Measurements from ENCODE around the gene COL8A1. TPM values are rescaled to one million over a fixed set of nuclear protein-coding genes. Genes with fewer than 3 reads are reported as not detected.

The COL8A1 gene
- 73.3 and 83.3 TPM in 2 replicates for total RNA-seq

DNA sequence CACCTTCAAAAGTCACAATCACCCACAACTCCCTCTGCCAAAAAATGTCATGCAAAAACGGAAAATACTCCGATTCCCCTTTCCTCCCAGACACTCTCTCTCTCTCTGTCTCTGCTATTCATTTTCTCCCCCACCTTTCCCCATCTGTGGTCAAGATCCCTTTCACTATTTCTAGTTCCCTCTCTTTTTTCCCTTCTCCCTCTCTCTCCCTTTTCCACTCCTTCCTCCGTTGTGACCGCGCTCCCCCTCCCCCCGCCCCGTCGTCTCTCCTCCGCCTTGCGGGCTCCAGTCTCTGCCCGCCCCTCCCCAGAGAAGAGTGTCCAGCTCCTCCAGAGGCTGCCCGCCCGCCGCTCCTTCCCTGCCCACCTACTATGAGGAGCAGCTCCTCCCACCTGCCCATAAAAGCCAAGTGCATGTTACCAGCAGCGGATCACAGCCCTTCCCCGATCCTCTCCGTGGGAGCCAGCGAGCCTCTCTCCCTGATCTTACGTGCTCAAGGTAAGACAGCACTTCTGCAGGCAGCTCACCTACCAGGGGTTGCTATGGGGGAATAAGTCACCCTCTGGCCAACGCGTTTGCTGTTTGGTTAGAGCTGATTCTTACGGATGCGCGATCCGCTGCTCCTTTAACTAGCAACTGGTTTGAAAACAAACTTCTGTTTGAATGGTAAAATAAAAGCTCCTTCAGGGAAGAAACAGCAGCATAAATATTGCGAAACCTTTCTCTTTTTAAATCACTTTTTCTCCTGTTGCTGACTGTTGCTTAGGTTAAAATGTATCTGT is at the start of gene COL8A1:
COL8A1 (plus strand) TSS at position 428 of the 782 bp plus-strand sequence. CDS start 152,089 bp downstream, outside the sequence.

DNA sequence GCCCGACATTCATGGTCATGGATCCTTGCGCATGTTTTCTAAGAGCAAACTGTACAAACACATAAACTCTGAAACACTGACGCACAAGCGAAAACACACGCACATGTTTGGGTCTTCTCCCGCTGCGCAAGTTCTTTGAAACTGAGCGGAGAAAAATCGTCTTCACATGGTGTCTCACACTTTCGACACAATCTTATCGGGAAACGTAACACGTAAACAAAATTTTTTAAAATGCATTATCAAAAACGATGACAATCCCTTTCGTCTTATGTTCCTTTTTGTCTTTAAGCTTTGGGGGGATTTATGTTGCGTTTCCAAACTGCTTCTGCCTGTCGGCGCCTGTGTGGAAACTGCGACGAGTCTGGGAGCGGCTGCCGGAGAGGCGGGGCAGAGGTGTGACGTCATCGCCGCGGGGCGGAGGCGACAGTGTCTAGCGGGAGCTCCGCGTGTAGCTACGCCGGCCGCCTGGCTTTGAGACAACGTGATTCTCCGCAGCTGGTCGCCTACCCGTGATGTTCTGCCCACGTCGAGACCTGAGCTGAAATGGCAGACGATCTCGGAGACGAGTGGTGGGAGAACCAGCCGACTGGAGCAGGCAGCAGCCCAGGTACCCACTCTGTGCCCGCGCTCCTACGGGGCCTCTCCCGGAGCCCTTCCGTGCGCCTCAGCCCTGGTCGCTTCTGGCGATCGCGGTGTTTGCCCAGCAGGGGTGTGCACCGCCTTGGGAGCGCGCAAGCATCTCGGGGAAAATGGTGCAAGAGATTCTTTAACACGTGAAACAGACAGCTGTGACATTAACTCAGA is 179.2 kb downstream of the COL8A1 start, which contains the start of gene CMSS1:
CMSS1 (plus strand) TSS at position 426 of the 804 bp plus-strand sequence.

Other genes starting within 250 kb of the COL8A1 start
- 8.6 and 12.1 TPM in 2 replicates for gene CMSS1, start 179.3 kb downstream of the COL8A1 start, total RNA-seq

All from cardiac ventricle fibroblast (primary cell).